Stimulated activated naive B cell treated with anti-CD40 and anti-IgM and Interleukin-4, amounts not matched to agents 10 μg/mL and 1 μg/mL and 100 μg/mL, for 72 hours (primary cell): ENCODE results near the gene ZFP36L2.

ENCODE experiments used
- ATAC-seq, 2 donors: fragments of 150-1000 bp; cut with Tn5 transposase; replicated peaks; 2 replicates each; pipeline ENCODE4 v1.10.0; 2021; ENCODE audit warnings: moderate library complexity in 1 of 2
- DNase-seq: peaks from one replicate; pipeline ENCODE4 v3.0.0; 2021
- H3K27ac Mint-ChIP-seq: one replicate; pipeline ENCODE4 v1.8.0; 2022; ENCODE audit warnings: mild to moderate bottlenecking, mixed read lengths
- H3K27me3 Mint-ChIP-seq, 2 donors: one replicate each; pipeline ENCODE4 v1.8.0; 2022; ENCODE audit warnings: mixed read lengths in 2 of 2
- H3K36me3 Mint-ChIP-seq, 2 donors: one replicate each; pipeline ENCODE4 v1.8.0; 2022; ENCODE audit warnings: mixed read lengths in 2 of 2, mild to moderate bottlenecking in 1 of 2
- H3K4me1 Mint-ChIP-seq, 2 donors: one replicate each; pipeline ENCODE4 v1.8.0; 2022; ENCODE audit warnings: mixed read lengths in 2 of 2, mild to moderate bottlenecking in 1 of 2
- H3K4me3 Mint-ChIP-seq, 2 donors: one replicate each; pipeline ENCODE4 v1.8.0; 2022; ENCODE audit warnings: mild to moderate bottlenecking in 2 of 2, mixed read lengths in 2 of 2, moderate library complexity in 1 of 2
- H3K9me3 Mint-ChIP-seq, 2 donors: one replicate each; pipeline ENCODE4 v1.8.0; 2022; ENCODE audit warnings: mixed read lengths in 2 of 2, mild to moderate bottlenecking in 1 of 2

The ZFP36L2 gene

GRCh38 chr2:43262239-43262638 is 35.8 kb upstream of the ZFP36L2 start:
- peaks cover 4 to 5% of the 10 kb centered on the region in 2 donors for H3K4me1 Mint-ChIP-seq
- no peaks in the 10 kb centered on the region for H3K9me3 Mint-ChIP-seq
- H3K27ac Mint-ChIP-seq, result peak overlapping the region; percentile 25
- H3K4me3 Mint-ChIP-seq, result no peak overlapping the region
- no peaks in the 10 kb centered on the region for H3K27me3 Mint-ChIP-seq
- DNase-seq, result no peak
- no peak for ATAC-seq
- H3K36me3 Mint-ChIP-seq, result peaks cover 24 to 44% of the 10 kb centered on the region in 2 donors

GRCh38 chr2:43259512-43259911 is 33.1 kb upstream of the ZFP36L2 start:
- no peak for ATAC-seq
- Mint-ChIP-seq H3K27me3 (no peaks in the 10 kb centered on the region), H3K4me3 (no peak overlapping the region), H3K4me1 (peaks cover 2 to 4% of the 10 kb centered on the region in 2 donors), H3K9me3 (no peaks in the 10 kb centered on the region), H3K27ac (no peak overlapping the region), H3K36me3 (peaks cover 19 to 36% of the 10 kb centered on the region in 2 donors)
- DNase-seq, result no peak

- Mint-ChIP-seq H3K27ac (no peak overlapping the region), H3K36me3 (peaks cover 12 to 31% of the 10 kb centered on the region in 2 donors), H3K4me1 (no peaks in the 10 kb centered on the region), H3K27me3 (no peaks in the 10 kb centered on the region), H3K4me3 (no peak overlapping the region), H3K9me3 (no peaks in the 10 kb centered on the region)
- DNase-seq, result no peak
- no peak for ATAC-seq
Measured at GRCh38 chr2:43258547-43259156, 32.2 kb upstream of the ZFP36L2 start.

GRCh38 chr2:43255296-43255910 is 29.0 kb upstream of the ZFP36L2 start:
- ATAC-seq, result no peak
- DNase-seq, result no peak
- H3K4me3 Mint-ChIP-seq, result no peak overlapping the region
- H3K27ac Mint-ChIP-seq, result no peak overlapping the region
- no peaks in the 10 kb centered on the region for H3K27me3 Mint-ChIP-seq
- peaks cover 10 to 22% of the 10 kb centered on the region in 2 donors for H3K36me3 Mint-ChIP-seq
- no peaks in the 10 kb centered on the region for H3K9me3 Mint-ChIP-seq
- H3K4me1 Mint-ChIP-seq, result no peaks in the 10 kb centered on the region

GRCh38 chr2:43254331-43254730 is 27.9 kb upstream of the ZFP36L2 start:
- no peak overlapping the region for H3K4me3 Mint-ChIP-seq

GRCh38 chr2:43251171-43251731 is 24.8 kb upstream of the ZFP36L2 start:
- Mint-ChIP-seq H3K4me1 (no peaks in the 10 kb centered on the region), H3K4me3 (no peak overlapping the region), H3K27ac (no peak overlapping the region), H3K27me3 (no peaks in the 10 kb centered on the region), H3K36me3 (peaks cover 9 to 30% of the 10 kb centered on the region in 2 donors), H3K9me3 (no peaks in the 10 kb centered on the region)
- no peak for ATAC-seq
- DNase-seq, result no peak

More at GRCh38 chr2:43254331-43254730, 27.9 kb upstream of the ZFP36L2 start:
- Mint-ChIP-seq H3K36me3 (peaks cover 6 to 23% of the 10 kb centered on the region in 2 donors), H3K9me3 (no peaks in the 10 kb centered on the region), H3K4me1 (no peaks in the 10 kb centered on the region), H3K27ac (no peak overlapping the region), H3K27me3 (no peaks in the 10 kb centered on the region)
- no peak for DNase-seq
- ATAC-seq, result no peak

GRCh38 chr2:43250015-43250414 is 23.6 kb upstream of the ZFP36L2 start:
- no peaks in the 10 kb centered on the region for H3K9me3 Mint-ChIP-seq
- no peak overlapping the region for H3K27ac Mint-ChIP-seq
- no peak for ATAC-seq
- H3K36me3 Mint-ChIP-seq, result peaks cover 10 to 35% of the 10 kb centered on the region in 2 donors
- no peaks in the 10 kb centered on the region for H3K4me1 Mint-ChIP-seq
- no peak overlapping the region for H3K4me3 Mint-ChIP-seq
- no peak for DNase-seq
- H3K27me3 Mint-ChIP-seq, result no peaks in the 10 kb centered on the region

GRCh38 chr2:43248621-43249020 is 22.2 kb upstream of the ZFP36L2 start:
- Mint-ChIP-seq H3K4me1 (no peaks in the 10 kb centered on the region), H3K36me3 (peaks cover 18 to 38% of the 10 kb centered on the region in 2 donors), H3K4me3 (no peak overlapping the region), H3K27me3 (no peaks in the 10 kb centered on the region), H3K27ac (no peak overlapping the region), H3K9me3 (no peaks in the 10 kb centered on the region)
- ATAC-seq, result no peak
- no peak for DNase-seq

- DNase-seq (no peak), ATAC-seq (no peak)
- Mint-ChIP-seq H3K9me3 (no peaks in the 10 kb centered on the region), H3K4me3 (no peak overlapping the region), H3K27me3 (no peaks in the 10 kb centered on the region), H3K4me1 (peaks cover 4 to 11% of the 10 kb centered on the region in 2 donors), H3K36me3 (peaks cover 27 to 51% of the 10 kb centered on the region in 2 donors), H3K27ac (peak overlapping the region; percentile 51)
Measured at GRCh38 chr2:43246641-43247040, 20.2 kb upstream of the ZFP36L2 start.

- Mint-ChIP-seq H3K27me3 (no peaks in the 10 kb centered on the region), H3K4me3 (no peak overlapping the region), H3K36me3 (peaks cover 21 to 38% of the 10 kb centered on the region in 2 donors), H3K4me1 (peaks cover 26 to 51% of the 10 kb centered on the region in 2 donors), H3K27ac (peak overlapping the region; percentile 44), H3K9me3 (no peaks in the 10 kb centered on the region)
- no peak for ATAC-seq
- no peak for DNase-seq
Measured at GRCh38 chr2:43241558-43241957, 15.2 kb upstream of the ZFP36L2 start.

- Mint-ChIP-seq H3K27me3 (no peaks in the 10 kb centered on the region), H3K36me3 (peaks cover 24 to 34% of the 10 kb centered on the region in 2 donors), H3K9me3 (no peaks in the 10 kb centered on the region), H3K27ac (peak overlapping the region; percentile 87), H3K4me3 (peak overlapping the region in 1 of 2 donors; percentile 54), H3K4me1 (peaks cover 27 to 56% of the 10 kb centered on the region in 2 donors)
- no peak for DNase-seq
- ATAC-seq, result peak; percentile 16 to 28
Measured at GRCh38 chr2:43240766-43241150, 14.4 kb upstream of the ZFP36L2 start.

- ATAC-seq, result peak; percentile 93 to 95
- peaks cover 24 to 33% of the 10 kb centered on the region in 2 donors for H3K36me3 Mint-ChIP-seq
- peak overlapping the region; percentile 87 for H3K27ac Mint-ChIP-seq
- H3K4me1 Mint-ChIP-seq, result peaks cover 27 to 56% of the 10 kb centered on the region in 2 donors
- H3K4me3 Mint-ChIP-seq, result peak overlapping the region; percentile 31 to 64
- H3K9me3 Mint-ChIP-seq, result no peaks in the 10 kb centered on the region
- DNase-seq, result peak; percentile 38
- no peaks in the 10 kb centered on the region for H3K27me3 Mint-ChIP-seq
Measured at GRCh38 chr2:43239981-43240765, 13.8 kb upstream of the ZFP36L2 start.

GRCh38 chr2:43238813-43239212 is 12.4 kb upstream of the ZFP36L2 start:
- Mint-ChIP-seq H3K9me3 (no peaks in the 10 kb centered on the region), H3K36me3 (peaks cover 17 to 23% of the 10 kb centered on the region in 2 donors), H3K27me3 (no peaks in the 10 kb centered on the region), H3K4me1 (peaks cover 32 to 65% of the 10 kb centered on the region in 2 donors), H3K4me3 (no peak overlapping the region), H3K27ac (no peak overlapping the region)
- ATAC-seq (no peak), DNase-seq (no peak)

- H3K9me3 Mint-ChIP-seq, result no peaks in the 10 kb centered on the region
- H3K27ac Mint-ChIP-seq, result no peak overlapping the region
- ATAC-seq, result no peak
- H3K4me3 Mint-ChIP-seq, result no peak overlapping the region
- peaks cover 35 to 71% of the 10 kb centered on the region in 2 donors for H3K4me1 Mint-ChIP-seq
- no peak for DNase-seq
- H3K36me3 Mint-ChIP-seq, result peaks cover 16 to 20% of the 10 kb centered on the region in 2 donors
- H3K27me3 Mint-ChIP-seq, result no peaks in the 10 kb centered on the region
Measured at GRCh38 chr2:43238176-43238575, 11.8 kb upstream of the ZFP36L2 start.
